ENCODE data around the gene MESP2.

- TF ChIP-seq, protein P1, sequence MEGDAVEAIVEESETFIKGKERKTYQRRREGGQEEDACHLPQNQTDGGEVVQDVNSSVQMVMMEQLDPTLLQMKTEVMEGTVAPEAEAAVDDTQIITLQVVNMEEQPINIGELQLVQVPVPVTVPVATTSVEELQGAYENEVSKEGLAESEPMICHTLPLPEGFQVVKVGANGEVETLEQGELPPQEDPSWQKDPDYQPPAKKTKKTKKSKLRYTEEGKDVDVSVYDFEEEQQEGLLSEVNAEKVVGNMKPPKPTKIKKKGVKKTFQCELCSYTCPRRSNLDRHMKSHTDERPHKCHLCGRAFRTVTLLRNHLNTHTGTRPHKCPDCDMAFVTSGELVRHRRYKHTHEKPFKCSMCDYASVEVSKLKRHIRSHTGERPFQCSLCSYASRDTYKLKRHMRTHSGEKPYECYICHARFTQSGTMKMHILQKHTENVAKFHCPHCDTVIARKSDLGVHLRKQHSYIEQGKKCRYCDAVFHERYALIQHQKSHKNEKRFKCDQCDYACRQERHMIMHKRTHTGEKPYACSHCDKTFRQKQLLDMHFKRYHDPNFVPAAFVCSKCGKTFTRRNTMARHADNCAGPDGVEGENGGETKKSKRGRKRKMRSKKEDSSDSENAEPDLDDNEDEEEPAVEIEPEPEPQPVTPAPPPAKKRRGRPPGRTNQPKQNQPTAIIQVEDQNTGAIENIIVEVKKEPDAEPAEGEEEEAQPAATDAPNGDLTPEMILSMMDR (IDR thresholded peaks at IDR 0.05; ENCODE audit: insufficient read depth, low read length) = no peak
- no peak for TF ChIP-seq POLR2AphosphoS5 (IDR thresholded peaks at IDR 0.05; ENCODE audit: low read depth)
Measured at GRCh38 chr15:89749526-89749925, 26.6 kb upstream of the MESP2 start.
